CD4-positive, alpha-beta T cell treated with Interleukin-15 for 1 hour (primary cell): ENCODE data around the gene FZD8.
A peak's percentile ranks its signal among the peaks of the same experiment; 100 is the strongest.
"Not testable (repeated sequence)": the region's sequence is repeated elsewhere in the genome, so short reads cannot be mapped to it uniquely, and the experiment has no call there.

Experiments
- DNase-seq: peaks from one replicate; pipeline ENCODE4 v3.0.0-alpha.2; 2020

Gene FZD8, protein sequence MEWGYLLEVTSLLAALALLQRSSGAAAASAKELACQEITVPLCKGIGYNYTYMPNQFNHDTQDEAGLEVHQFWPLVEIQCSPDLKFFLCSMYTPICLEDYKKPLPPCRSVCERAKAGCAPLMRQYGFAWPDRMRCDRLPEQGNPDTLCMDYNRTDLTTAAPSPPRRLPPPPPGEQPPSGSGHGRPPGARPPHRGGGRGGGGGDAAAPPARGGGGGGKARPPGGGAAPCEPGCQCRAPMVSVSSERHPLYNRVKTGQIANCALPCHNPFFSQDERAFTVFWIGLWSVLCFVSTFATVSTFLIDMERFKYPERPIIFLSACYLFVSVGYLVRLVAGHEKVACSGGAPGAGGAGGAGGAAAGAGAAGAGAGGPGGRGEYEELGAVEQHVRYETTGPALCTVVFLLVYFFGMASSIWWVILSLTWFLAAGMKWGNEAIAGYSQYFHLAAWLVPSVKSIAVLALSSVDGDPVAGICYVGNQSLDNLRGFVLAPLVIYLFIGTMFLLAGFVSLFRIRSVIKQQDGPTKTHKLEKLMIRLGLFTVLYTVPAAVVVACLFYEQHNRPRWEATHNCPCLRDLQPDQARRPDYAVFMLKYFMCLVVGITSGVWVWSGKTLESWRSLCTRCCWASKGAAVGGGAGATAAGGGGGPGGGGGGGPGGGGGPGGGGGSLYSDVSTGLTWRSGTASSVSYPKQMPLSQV

DNA sequence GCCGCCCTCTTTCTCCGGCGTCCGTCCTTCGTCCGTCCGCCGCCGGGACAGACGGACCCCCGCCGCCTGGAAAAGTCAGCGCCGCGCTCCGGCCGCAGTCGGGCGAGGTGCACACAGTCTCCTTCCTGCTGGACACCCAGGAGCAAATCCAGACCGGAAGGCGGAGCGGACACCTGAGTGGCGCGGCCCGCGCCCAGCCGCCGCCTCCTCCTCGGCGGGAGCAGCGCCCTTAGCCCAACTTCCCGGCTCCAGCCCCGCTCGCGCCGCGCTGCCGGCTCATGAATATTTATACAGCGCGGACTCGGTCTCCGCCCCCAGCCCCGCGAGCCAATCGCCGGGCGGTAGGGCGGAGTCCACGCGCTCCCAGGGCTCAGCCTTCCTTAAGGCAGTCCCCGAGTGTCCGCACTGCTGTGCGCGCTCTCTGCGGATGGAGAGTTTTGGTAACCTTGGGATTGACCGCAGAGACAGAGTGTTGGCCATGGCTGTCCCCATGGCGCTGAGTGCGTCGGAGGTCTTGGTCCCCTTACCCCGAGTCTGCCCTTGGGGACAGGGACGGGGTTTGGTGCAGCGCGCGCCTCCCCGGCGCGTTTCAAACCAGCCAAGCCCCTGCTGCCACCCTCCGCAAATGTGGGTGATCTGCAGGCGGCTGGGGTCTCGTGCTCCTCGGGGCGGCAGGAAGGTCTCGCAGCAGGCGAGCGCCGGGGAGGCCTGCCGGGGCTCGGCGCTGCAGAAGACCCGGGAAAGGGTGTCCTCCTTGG, at the start of gene FZD8:
TSS of gene FZD8 (minus strand) at position 262 of the 758 bp plus-strand sequence. CDS start 867 bp downstream, outside the sequence.
- peak; percentile 64 for DNase-seq

DNA sequence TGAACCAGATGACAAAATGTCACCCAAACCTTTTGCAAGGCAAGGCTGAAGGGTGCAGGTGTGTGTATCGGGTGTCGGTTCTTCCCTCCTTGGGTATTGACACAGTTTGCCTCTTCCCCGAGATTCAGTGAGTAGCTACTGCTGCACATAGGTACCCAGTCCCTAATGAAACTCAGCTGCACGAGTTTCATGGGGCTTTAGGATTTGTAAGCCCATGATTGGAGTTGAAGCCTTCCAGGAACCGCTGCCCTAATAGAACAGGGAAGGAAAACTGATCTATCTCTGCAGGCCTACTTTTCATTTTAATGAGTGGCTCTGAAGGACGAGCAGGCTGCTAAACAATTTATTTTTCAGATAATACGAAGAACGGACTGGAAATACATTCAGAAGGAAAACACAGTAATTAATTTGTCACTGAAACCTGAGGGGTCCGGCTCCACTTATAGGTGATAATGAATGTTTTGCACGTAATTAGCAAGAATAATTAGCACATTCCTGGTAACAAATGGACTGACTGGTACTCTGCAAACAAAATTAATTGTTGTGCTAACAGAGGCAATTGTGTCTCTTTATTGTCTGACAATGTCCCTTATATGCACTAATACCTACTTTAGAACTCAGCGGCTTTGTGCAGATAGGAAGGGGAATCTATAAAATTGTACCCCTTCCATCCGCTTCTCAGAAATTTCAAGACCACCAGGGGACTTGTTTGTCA, 49.6 kb upstream of the FZD8 start:
- no peak for DNase-seq

DNA sequence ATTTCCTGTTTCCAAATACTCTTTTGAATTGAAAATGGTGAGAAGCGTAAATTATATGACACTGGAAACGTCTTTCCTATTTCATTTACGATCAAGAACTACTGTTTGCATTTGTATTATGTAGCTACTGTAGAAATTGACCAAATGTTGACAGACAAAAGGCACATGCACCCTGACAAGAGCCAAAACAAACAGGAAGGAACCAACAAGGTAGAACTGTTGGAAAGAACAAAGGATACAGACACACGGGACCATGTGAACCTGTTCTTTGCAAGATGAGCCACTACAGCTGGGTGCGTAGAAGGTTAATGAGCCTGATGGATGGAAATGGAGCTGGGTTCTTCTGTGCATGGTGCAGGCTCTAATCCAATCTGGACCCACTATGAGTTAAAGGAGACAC, 48.4 kb upstream of the FZD8 start:
- DNase-seq = no peak

DNA sequence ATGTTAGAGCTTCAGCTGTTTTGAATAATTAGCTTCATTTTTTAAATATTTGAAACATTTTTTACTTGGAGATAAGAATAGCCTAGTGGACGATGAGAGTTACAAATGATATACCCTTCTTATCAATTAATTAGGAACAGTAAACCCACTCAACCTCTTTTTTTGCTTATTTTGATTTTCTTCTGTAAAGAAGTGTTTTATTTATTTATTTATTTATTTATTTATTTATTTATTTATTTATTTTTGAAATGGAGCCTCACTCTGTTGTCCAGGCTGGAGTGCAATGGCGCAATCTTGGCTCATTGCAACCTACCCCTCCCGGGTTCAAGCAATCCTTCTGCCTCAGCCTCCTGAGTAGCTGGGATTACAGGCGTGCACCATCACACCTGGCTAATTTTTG, 43.8 kb upstream of the FZD8 start:
- not testable (repeated sequence) for DNase-seq

DNA sequence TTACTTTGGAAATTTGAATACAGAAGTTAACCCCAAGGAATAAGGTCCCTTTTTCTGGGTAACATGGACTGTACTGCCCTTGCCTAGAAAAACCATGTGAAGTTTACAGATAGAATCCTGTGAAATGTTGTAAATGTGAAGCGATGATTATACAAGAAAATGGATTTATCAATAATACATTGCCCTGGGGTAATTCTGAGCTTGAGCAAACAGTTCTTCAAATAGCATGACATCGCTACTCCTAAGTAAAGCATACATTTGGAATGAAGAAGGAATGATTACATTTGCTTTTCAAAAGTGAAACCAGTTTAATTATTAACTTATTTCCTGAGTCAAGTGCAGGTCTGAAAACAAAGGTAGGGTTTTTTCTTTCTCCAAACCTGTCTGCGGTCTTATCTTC, 43.3 kb upstream of the FZD8 start:
- DNase-seq = no peak

DNA sequence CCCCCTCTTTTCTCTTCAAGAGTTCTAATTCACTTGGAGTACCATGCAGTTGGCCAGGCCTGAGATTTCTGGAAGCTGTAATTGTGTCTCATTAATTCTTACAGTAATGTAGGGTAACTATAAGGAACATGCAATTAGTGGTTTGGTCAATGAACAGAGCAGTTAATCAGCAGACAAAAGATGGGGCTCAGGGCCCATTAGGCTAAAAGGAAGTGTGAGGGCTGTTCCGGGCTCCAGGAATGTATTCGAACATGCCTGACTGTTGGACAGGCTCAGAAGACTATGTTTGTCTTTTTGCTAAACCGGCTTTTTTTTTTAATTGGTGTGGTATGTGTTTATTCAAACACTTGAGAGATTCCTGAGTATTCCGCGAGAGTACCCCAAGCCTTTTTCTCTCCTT, 42.5 kb upstream of the FZD8 start:
- no peak for DNase-seq

DNA sequence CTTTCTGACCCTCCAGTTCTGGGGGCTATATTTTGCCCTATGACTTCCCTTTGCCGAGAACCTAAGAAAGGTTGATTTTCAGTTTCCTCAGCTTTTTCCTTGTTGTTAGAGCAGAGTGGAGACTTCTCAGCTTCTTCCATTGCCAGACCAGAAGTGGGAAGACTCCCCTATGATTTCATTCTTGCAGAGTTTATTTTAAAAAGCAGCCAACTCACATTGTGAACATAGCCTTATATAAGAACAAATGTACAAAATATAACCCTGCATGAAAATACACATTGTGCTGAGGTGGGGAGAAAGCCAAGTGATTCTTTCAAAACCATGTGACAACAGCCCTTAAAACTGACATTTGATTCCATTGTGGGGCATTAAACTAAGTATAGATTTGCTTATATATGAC, 33.8 kb upstream of the FZD8 start:
- no peak for DNase-seq

DNA sequence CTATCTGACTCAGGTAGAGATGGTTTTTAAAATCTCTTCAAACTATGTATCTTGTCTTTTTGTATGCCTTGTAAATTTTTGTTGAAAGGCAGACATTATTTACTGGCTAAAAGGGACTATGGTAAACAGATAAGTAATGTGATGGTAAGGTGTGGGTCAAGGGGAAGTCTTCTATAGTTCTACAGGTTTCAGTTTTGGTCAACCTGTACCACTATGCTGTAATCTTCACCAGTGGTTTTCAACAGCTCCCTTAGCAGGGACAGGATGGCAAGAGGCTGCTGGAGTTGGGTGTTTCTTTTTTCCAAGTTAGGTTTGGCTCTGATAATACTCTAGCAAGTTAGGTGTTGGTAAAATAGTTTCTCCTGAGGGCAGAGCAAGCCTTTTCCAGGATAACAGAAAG, 32.7 kb upstream of the FZD8 start:
- DNase-seq = no peak

DNA sequence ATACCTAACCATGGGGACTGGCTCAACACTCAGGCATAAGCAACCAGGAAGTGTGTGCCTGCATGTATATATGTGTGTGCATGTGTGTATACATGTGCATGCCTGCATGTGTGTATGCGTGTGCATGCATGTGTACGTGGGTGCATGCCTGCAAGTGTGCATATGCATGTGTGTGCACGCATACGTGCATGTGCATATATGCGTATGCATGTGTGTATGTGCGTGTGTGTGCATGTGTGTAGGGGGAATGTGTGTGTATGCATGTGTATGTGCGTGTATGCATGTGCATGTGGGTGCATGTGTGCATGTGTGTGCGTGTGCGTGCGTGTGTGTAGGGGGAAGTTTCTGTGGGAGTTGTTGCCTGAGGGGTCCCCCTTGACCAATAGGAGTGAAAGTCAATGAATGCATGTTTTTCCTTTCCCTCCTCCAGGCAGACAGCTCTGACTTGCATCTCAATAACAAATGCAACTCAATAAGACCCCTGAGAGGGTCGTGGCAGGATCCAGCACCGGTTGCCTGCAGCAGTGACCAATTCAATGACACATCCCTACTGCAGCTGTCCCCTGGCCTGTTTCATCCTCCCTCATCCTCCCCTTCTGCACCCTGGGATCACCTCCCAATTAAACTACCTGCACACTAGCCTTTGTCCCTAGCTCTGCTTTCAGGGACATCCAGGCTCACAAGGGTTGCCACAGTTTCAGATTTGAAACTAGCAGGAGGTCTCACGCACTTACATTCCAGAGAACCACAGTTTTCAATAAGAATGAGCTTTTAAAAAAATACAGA, 27.0 kb upstream of the FZD8 start:
- DNase-seq = no peak

DNA sequence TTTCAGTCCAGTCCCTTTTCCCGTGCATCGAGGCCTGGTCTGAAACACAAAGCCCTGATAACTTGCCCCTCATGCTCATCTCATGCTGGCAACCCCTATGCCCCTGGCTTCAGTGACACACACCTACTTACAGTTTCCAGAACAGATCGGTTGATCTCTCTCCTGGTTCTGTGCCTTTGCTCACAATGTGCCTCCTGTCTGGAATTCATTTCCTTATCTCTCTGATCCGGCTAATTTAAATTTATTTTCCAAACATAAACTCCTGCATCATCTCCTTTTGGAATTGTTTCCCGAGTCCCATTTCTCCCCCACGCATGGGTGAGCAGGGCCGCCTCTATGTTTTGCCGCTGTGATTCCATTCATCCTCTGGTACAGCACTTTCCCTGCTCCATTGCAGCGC, 25.9 kb upstream of the FZD8 start:
- DNase-seq = no peak

DNA sequence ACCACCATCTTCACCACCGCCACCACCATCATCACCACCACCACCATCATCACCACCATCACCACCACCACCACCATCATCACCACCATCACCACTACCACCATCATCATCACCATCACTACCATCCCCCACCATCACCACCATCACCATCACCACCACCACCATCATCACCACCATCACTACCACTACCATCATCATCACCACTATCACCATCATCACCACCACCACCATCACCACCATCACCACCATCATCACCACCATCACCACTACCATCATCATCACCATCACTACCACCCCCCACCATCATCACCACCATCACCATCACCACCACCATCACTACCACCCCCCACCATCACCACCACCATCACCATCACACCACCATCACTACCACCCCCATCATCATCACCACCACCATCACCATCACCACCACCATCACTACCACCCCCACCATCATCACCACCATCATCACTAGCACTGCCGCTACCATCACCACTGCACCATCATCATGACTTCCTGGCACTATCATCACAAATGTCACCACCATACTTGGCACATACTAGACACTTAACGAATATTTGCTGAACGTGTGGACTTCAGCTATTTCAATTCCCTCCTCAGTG, 25.3 kb upstream of the FZD8 start:
- DNase-seq = no peak

DNA sequence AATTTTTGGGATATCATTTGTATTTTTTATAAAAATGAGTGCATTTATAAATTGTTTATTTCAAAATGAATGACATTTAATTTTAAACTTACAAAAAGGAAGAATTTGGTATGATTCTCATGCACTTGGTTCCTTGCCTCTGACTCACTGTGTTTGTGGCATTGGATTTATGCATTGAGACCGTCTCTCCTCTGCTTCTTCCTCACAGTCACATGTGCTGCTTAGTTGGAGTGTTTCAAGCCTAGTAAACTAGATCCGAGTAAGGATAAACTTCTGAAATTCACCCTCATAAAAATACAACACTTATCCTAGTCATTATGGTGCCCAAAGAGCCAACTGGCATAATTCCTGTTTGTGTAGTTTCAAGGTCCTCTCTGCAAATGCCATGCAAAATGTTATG, 19.1 kb upstream of the FZD8 start:
- DNase-seq = no peak

DNA sequence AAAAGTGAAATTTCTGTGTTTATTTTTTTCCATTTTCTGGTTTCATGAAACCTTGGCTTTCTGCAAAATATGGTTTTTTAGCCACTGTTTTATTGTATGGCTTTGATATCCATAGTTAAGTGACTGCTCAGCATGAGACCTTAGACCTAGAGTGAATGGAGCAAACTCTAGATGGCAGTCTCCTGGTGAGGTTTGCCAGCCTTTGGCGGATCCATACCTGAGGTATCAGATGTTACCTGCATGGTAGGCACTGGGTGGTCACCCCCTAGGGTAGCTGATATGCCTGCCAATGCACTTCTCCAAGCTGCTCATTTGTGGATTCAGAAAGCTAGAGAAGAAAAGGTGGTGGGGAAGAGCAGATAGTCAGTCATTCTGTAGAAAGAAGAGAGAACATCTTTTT, 17.4 kb upstream of the FZD8 start:
- no peak for DNase-seq

DNA sequence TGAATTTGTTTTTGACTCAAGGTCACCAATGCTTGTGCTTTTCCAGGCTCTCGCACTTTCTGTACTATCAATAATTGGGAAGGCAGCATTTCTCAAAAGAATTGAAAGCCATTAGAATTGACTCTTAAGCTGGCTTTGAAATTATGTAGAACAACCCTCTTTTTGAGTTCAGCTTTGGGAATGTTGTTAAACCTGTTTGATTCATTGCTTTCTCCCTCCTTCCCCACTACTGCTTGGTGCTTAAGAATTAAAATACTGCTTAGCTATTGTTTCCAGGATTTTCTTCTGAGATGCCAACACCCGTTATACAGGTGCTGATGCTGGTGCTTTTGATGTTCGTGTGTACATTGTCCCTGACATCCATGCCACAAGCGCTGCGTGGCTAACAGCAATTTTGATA, 15.5 kb upstream of the FZD8 start:
- no peak for DNase-seq

DNA sequence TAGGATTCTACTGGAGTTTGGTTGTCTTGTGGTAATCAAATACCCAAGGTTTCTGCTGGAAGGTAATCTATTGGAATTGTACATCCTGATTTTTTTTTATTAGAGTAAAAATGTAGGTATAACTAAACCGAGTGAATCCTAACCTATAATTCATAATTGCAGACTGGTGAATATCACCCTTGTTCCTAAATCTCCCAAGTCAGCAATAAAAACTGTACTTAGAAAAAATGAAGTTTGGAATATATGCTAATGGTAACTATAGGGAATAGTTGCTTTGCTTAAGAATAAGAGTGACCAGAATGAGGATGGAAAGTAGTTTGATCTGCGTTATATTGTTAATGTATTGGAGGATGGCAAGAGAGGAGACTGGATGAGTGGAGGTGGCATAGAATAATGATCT, 10.7 kb upstream of the FZD8 start:
- DNase-seq = no peak

DNA sequence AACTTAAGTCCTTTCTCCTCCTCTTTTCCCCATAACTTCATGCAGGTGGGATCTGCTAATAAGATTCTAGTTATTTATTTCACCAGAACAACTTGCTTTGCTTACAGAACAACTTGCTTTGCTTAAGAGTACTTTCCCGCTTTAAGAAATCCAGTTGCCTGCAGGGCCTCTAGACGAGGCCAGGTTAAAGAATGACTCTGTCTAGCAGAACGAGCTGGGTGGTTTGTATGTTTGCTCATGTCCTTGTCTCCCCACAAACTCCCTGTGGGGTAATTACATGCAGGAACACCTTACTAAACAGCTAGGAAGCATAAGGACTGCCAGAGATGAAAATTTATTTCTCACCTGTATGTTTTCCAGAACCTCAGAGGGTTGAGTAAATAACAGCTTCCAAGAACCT, 8.8 kb upstream of the FZD8 start:
- no peak for DNase-seq

DNA sequence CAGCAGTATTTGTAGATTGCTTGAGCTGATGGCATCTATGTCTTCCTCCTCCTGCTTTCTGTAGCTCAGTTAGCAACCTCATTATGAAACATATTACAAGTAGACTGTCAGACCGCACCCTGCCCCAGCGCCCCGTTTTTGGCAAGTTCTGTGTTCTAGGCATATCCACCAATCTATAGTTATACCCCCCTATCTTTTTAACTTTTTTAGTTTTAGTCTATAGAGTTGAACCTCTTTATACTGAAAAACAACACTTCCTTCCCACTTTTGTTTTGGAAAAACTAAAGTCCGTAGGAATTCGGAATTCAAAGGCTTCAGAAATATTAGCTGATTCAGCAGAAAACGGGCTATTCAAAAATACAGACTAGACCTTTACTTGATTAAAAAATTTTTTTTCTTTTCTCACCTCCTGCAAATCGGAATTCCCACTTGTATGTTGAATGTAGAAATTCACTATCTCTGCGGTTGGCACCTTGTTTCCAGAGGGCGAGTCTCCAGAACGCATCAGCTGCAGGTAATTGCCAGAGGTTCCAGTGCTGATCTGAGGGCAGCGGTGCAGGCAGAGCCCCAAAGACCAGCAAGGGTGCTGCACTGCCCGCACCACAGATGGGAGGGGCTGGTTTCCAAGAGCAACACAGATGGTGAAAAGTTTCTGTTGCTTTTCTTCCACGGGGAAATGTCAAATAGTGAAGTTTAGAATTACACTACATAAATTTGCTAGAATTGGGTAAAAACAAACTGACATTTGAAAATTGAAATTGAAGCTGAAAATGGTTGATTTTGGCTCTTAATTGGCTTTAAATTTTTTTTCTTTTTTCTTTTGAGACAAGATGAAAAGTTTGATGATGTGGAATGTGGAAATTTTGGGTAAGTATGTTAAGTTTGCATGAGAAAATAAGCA, 2.2 kb upstream of the FZD8 start:
- no peak for DNase-seq

DNA sequence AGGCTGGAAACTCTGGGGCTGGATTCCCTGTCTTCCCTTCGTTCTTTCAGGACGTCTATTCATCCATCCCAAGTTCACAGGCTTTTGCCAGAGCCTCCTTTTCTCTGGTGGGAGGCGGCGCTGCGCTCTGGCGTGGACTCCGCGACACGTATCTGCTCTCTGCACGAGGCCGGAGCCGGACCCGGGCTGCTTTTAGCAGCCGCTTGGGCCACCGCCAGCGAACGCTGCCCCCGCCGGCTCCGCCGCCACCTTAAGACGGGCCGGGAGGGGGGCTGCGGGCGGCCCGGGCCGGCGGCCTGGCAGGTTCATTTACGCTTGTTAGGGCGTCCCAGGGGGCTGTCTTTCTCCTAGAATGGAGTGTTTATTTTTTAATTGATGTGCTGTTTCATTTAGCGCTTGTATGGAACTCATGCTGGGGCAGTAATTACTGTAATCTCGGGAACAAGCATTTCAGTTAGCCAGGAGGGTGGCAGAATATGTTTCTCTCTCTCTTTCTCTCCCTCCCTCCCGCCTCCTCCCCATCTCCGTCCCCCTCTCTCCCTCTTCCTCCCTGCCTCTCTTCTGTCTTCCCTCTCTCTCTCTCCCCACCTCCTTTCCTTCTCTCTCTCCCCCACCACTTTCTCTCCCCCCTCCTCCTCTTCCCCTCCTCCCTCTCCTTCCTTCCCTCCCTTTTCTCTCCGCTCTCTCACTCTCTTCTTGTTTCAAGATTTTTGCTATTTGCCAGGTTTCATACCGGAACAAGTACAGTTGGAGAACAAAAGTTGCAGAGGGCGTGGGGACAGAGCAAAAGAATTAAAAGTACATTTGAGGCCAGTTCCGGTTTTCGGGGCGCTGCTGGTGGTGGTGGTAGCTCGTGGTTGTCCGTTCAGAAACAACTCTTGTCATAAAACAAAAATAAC, 1.3 kb upstream of the FZD8 start:
- no peak for DNase-seq

DNA sequence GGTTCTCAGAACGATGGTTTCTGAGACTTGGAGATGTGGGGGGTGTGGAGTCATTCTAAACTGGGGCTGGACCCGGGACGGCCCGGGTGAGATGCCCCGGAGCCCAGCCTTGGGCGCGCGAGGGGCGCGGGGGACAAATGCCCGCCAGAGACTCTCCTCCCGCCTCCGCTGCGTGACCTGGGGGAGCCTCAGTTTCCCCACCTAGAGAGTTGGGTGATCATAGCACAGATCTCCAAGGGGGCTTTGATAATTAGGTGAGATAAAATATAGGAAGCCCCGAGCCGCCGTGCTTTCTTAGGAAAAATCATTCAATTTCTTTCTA, 658 bp upstream of the FZD8 start:
- DNase-seq = no peak

DNA sequence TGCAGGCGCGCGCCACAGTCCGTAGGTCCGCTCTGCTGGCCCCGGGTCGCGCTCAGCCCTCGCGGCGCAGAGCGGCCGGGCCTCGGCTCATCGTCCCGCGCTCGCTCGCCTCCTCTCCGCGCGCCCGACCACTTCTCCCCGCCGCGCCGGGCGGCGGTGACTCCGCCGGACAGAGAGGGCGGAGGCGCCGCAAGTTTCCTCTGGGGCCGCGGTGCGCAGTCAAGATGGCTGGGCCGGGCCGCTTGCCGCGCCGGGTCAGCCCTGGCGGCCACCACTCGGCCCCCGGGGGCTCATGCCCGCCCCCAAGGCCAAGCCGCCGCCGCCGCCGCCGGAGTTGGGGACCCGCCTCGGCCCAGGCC, 441 bp downstream of the FZD8 start:
- DNase-seq = no peak
